ENCODE data around the gene HSD17B14.

The HSD17B14 gene

GRCh38 chr19:48822514-48822913 lies 13.8 kb downstream of the HSD17B14 start:
- DNase-seq, result no peak

- no peak for DNase-seq
Observed at GRCh38 chr19:48821633-48822032, 14.7 kb downstream of the HSD17B14 start.

GRCh38 chr19:48819366-48819816 lies 16.9 kb downstream of the HSD17B14 start:
- no peak for DNase-seq

GRCh38 chr19:48818234-48818820 lies 18.0 kb downstream of the HSD17B14 start:
- no peak for DNase-seq

- DNase-seq, result no peak
Observed at GRCh38 chr19:48817585-48818124, 18.6 kb downstream of the HSD17B14 start.

- no peak for DNase-seq
Observed at GRCh38 chr19:48815870-48816501, 20.3 kb downstream of the HSD17B14 start.

- no peak for DNase-seq
Observed at GRCh38 chr19:48814895-48815294, 21.4 kb downstream of the HSD17B14 start.

- no peak for DNase-seq
Observed at GRCh38 chr19:48813123-48813913, 23.0 kb downstream of the HSD17B14 start.

GRCh38 chr19:48812094-48812929 lies 24.0 kb downstream of the HSD17B14 start:
- DNase-seq, result peak; percentile 63

- no peak for DNase-seq
Observed at GRCh38 chr19:48810151-48810550, 26.1 kb downstream of the HSD17B14 start.

GRCh38 chr19:48807590-48808308 lies 28.5 kb downstream of the HSD17B14 start:
- DNase-seq, result no peak

GRCh38 chr19:48806818-48807589 lies 29.3 kb downstream of the HSD17B14 start:
- DNase-seq, result no peak

- DNase-seq, result peak; percentile 43
Observed at GRCh38 chr19:48806518-48806817, 29.8 kb downstream of the HSD17B14 start.

GRCh38 chr19:48805452-48805851 lies 30.8 kb downstream of the HSD17B14 start:
- DNase-seq, result no peak

- DNase-seq, result no peak
Observed at GRCh38 chr19:48804496-48804895, 31.8 kb downstream of the HSD17B14 start.

- no peak for DNase-seq
Observed at GRCh38 chr19:48802623-48803022, 33.7 kb downstream of the HSD17B14 start.

GRCh38 chr19:48799358-48800300 lies 36.7 kb downstream of the HSD17B14 start:
- no peak for DNase-seq

GRCh38 chr19:48798937-48799336 lies 37.4 kb downstream of the HSD17B14 start:
- no peak for DNase-seq

- DNase-seq, result no peak
Observed at GRCh38 chr19:48797103-48797502, 39.2 kb downstream of the HSD17B14 start.

All from activated naive CD4-positive, alpha-beta T cell treated with anti-CD3 and anti-CD28 coated beads, Interleukin-2, amount 50 U/mL, for 16 hours (primary cell).